HCT116 (cell line): ENCODE measurements around the gene KIFAP3. TPM values are rescaled to one million over a fixed set of nuclear protein-coding genes. Genes with fewer than 3 reads are reported as not detected.

Source experiments
- ATAC-seq: fragments of 200-7000 bp; cut with Tn5 transposase; 2 replicates; pipeline ENCODE4 v1.9.1; 2020; ENCODE audit warnings: mild to moderate bottlenecking, moderate library complexity
- BruUV-seq: library from RNA; stranded (reverse); fragments of 400-500 nt; replicated peaks from 2 replicates; lab custom pipeline; 2021; lab: Mats Ljungman, UMichigan
- CTCF ChIA-PET: fragments of 300-600 bp; sonication (Branson Sonifier 250); formaldehyde crosslinking; loops from one replicate; lab custom pipeline; 2021; ENCODE audit warnings: antibody characterized with exemption; lab: Charles Lee
- POLR2A ChIA-PET: fragments of 300-600, 350-600 bp; sonication (Branson Sonifier 250); formaldehyde crosslinking; loops from one replicate; lab custom pipeline; 2021; ENCODE audit warnings: antibody characterized with exemption; lab: Charles Lee
- RAD21 ChIA-PET, 2 experiments: fragments of 300-600 bp; sonication (Branson Sonifier 250); formaldehyde crosslinking; loops; one replicate each; lab custom pipeline; 2023; ENCODE audit warnings: low total read pairs in 2 of 2; ENCODE audit not compliant: uncharacterized antibody in 2 of 2, unreplicated experiment in 2 of 2, low non-redundant PET in 1 of 2; lab: Charles Lee
- DNase-seq: peaks from one replicate; pipeline ENCODE4 v3.0.0-alpha.2; 2010; ENCODE audit warnings: low read depth, low spot score
- H2AFZ ChIP-seq: fragments of 200-600 bp; shearing (Covaris generic), sonication (generic); 2 replicates; pipeline ENCODE4 v1.6.1; 2017; ENCODE audit warnings: low read depth, mixed run types, mixed read lengths, antibody characterized with exemption, low read length; ENCODE audit not compliant: poor library complexity, severe bottlenecking
- H3K27ac ChIP-seq: 2 replicates; pipeline ENCODE4 v1.5.1; 2012; ENCODE audit warnings: low read depth, low read length
- H3K27me3 ChIP-seq: fragments of 200-600 bp; sonication (generic); 2 replicates; pipeline ENCODE4 v1.6.1; 2016; ENCODE audit warnings: mixed run types, low read length, mixed read lengths; ENCODE audit not compliant: insufficient read depth
- H3K36me3 ChIP-seq, 2 experiments: fragments of 200-500 bp in 1 of 2; fragments of 200-600 bp in 1 of 2; sonication (Bioruptor generic) in 1 of 2; sonication (generic) in 1 of 2; 2 replicates each; pipeline versions ENCODE4 v1.5.1 to v1.6.1; 2014 to 2016; ENCODE audit warnings: low read length in 2 of 2, inconsistent platforms in 1 of 2, mixed read lengths in 1 of 2, mixed run types in 1 of 2; ENCODE audit not compliant: insufficient read depth in 2 of 2, control insufficient read depth in 1 of 2
- H3K4me1 ChIP-seq, 2 experiments: fragments of 200-600 bp in 1 of 2; sonication (generic) in 1 of 2; 2 replicates each; pipeline versions ENCODE4 v1.5.1 to v1.6.1; 2012 to 2017; ENCODE audit warnings: low read length in 2 of 2, inconsistent platforms in 1 of 2, mild to moderate bottlenecking in 1 of 2, mixed read lengths in 1 of 2, mixed run types in 1 of 2, moderate library complexity in 1 of 2; ENCODE audit not compliant: insufficient read depth in 2 of 2, control insufficient read depth in 1 of 2
- H3K4me2 ChIP-seq: fragments of 200-600 bp; sonication (generic); 2 replicates; pipeline ENCODE4 v1.6.1; 2017; ENCODE audit warnings: mixed run types, low read length, mixed read lengths
- H3K4me3 ChIP-seq, 2 experiments: fragments of 200-600 bp in 1 of 2; sonication (generic) in 1 of 2; replicated peaks in 1 of 2; 2 replicates each; pipeline ENCODE4 v1.5.1; 2011 to 2016; ENCODE audit warnings: low read length in 2 of 2, control low read depth in 1 of 2, low read depth in 1 of 2, mild to moderate bottlenecking in 1 of 2, mixed read lengths in 1 of 2, mixed run types in 1 of 2
- H3K79me2 ChIP-seq: fragments of 200-600 bp; sonication (generic); 2 replicates; pipeline ENCODE4 v1.6.1; 2017; ENCODE audit warnings: mild to moderate bottlenecking, mixed run types, low read length, moderate library complexity, mixed read lengths; ENCODE audit not compliant: insufficient read depth
- H3K9ac ChIP-seq: fragments of 200-600 bp; sonication (generic); 2 replicates; pipeline ENCODE4 v1.6.1; 2016; ENCODE audit warnings: low read length, mixed read lengths
- H3K9me2 ChIP-seq: fragments of 200-600 bp; sonication (generic), shearing (Covaris generic); 2 replicates; pipeline ENCODE4 v1.6.1; 2017; ENCODE audit warnings: mixed run types, mild to moderate bottlenecking, moderate library complexity; ENCODE audit not compliant: insufficient read depth
- H3K9me3 ChIP-seq, 2 experiments: fragments of 200-500 bp in 1 of 2; fragments of 200-600 bp in 1 of 2; sonication (Bioruptor generic) in 1 of 2; sonication (generic) in 1 of 2; 2 replicates each; pipeline ENCODE4 v1.6.1; 2014 to 2017; ENCODE audit warnings: low read length in 2 of 2, mixed read lengths in 2 of 2, inconsistent platforms in 1 of 2, low read depth in 1 of 2, mild to moderate bottlenecking in 1 of 2, mixed run types in 1 of 2, moderate library complexity in 1 of 2; ENCODE audit not compliant: control insufficient read depth in 1 of 2, insufficient read depth in 1 of 2
- H4K20me1 ChIP-seq: fragments of 200-600 bp; sonication (generic), shearing (Covaris generic); 2 replicates; pipeline ENCODE4 v1.6.1; 2017; ENCODE audit warnings: mixed run types, mild to moderate bottlenecking, moderate library complexity; ENCODE audit not compliant: insufficient read depth
- ATF3 ChIP-seq: IDR thresholded peaks from 2 replicates; pipeline ENCODE4 v1.6.1; 2012
- CEBPB ChIP-seq: IDR thresholded peaks from 2 replicates; pipeline ENCODE4 v1.6.1; 2012; ENCODE audit warnings: low read depth
- ELF1 ChIP-seq: IDR thresholded peaks from 2 replicates; pipeline ENCODE4 v1.6.1; 2012; ENCODE audit warnings: low read depth, borderline replicate concordance
- EZH2 ChIP-seq: fragments of 200-600 bp; sonication (generic); IDR thresholded peaks from 2 replicates; pipeline ENCODE4 v1.6.1; 2017; ENCODE audit warnings: antibody characterized with exemption, mixed run types
- EZH2phosphoT487 ChIP-seq: fragments of 200-600 bp; IDR thresholded peaks from 2 replicates; pipeline ENCODE4 v1.6.1; 2018; ENCODE audit warnings: antibody characterized with exemption, borderline replicate concordance
- FOSL1 ChIP-seq: IDR thresholded peaks from 2 replicates; pipeline ENCODE4 v1.6.1; 2012; ENCODE audit warnings: low read depth
- JUND ChIP-seq: IDR thresholded peaks from 2 replicates; pipeline ENCODE4 v1.6.1; 2012
- MAX ChIP-seq: IDR thresholded peaks from 2 replicates; pipeline ENCODE4 v1.6.1; 2012
- POLR2A ChIP-seq: IDR thresholded peaks from 2 replicates; pipeline ENCODE4 v1.7.0; 2011; ENCODE audit warnings: borderline replicate concordance; ENCODE audit not compliant: insufficient read depth, insufficient read length; ENCODE audit errors: extremely low read depth
- POLR2AphosphoS5 ChIP-seq: IDR thresholded peaks from 2 replicates; pipeline ENCODE4 v1.6.1; 2011; ENCODE audit warnings: mild to moderate bottlenecking, low read depth, low read length, moderate library complexity
- RAD21 ChIP-seq: IDR thresholded peaks from 2 replicates; pipeline ENCODE4 v1.6.1; 2012; ENCODE audit warnings: low read depth, mild to moderate bottlenecking
- REST ChIP-seq: IDR thresholded peaks from 2 replicates; pipeline ENCODE4 v1.6.1; 2012; ENCODE audit warnings: low read depth
- SIN3A ChIP-seq: IDR thresholded peaks from 2 replicates; pipeline ENCODE4 v1.6.1; 2012; ENCODE audit warnings: low read depth
- SP1 ChIP-seq: IDR thresholded peaks from 2 replicates; pipeline ENCODE4 v1.6.1; 2012; ENCODE audit warnings: low read depth
- YY1 ChIP-seq: IDR thresholded peaks from 2 replicates; pipeline ENCODE4 v1.6.1; 2011; ENCODE audit warnings: low read length, low read depth, moderate library complexity, mild to moderate bottlenecking; ENCODE audit not compliant: insufficient replicate concordance; ENCODE audit errors: extremely low read depth
- ZFX ChIP-seq: fragments of 450-650 bp; IDR thresholded peaks from 2 replicates; pipeline ENCODE4 v1.6.1; 2017
- intact Hi-C: fragments of 100-400 bp; cut with micrococcal nuclease; formaldehyde crosslinking; loops from 2 replicates; pipeline ENCODE4 v1.10.0; 2022
- total RNA-seq: library from RNA; stranded (reverse); gene quantifications from one replicate; pipeline ENCODE4 v1.2.1, GENCODE V29; 2021; ENCODE audit not compliant: unreplicated experiment

KIFAP3 gene
- total RNA-seq, 1 experiment from 2014 or later: 10.8 TPM

GRCh38 chr1:169999331-169999741, 75.2 kb downstream of the KIFAP3 start (continued):
- TF ChIP-seq FOSL1: peak; percentile 86

GRCh38 chr1:169995993-169996392, 78.5 kb downstream of the KIFAP3 start:
- TF ChIP-seq CEBPB: no peak
- no peak for TF ChIP-seq ZFX
- no peak for TF ChIP-seq EZH2

GRCh38 chr1:169989246-169989645, 85.2 kb downstream of the KIFAP3 start:
- no peaks in the 10 kb centered on the region for H3K36me3 ChIP-seq
- no peaks in the 10 kb centered on the region for H3K9me3 ChIP-seq
- no peak overlapping the region for H3K4me2 ChIP-seq
- H3K9me2 ChIP-seq: no peaks in the 10 kb centered on the region
- DNase-seq (no peak), ATAC-seq (no peak)
- H3K27ac ChIP-seq: no peak overlapping the region
- no peak overlapping the region for H3K9ac ChIP-seq
- CTCF ChIA-PET: no interaction called here
- no TSS peak for BruUV-seq
- no peaks in the 10 kb centered on the region for H3K79me2 ChIP-seq
- intact Hi-C loops: no loop called here
- no peak overlapping the region for H3K4me3 ChIP-seq
- H3K4me1 ChIP-seq: no peaks in the 10 kb centered on the region
- H3K27me3 ChIP-seq: no peaks in the 10 kb centered on the region
- H4K20me1 ChIP-seq: no peaks in the 10 kb centered on the region
- POLR2A ChIA-PET: no interaction called here
- RAD21 ChIA-PET: no interaction called here
- no peak overlapping the region for H2AFZ ChIP-seq
- TF ChIP-seq REST: no peak
- no peak for TF ChIP-seq POLR2A
- TF ChIP-seq POLR2AphosphoS5: no peak
- TF ChIP-seq ELF1: no peak
- no peak for TF ChIP-seq ATF3
- TF ChIP-seq JUND: no peak
- TF ChIP-seq RAD21: no peak
- no peak for TF ChIP-seq SP1
- no peak for TF ChIP-seq YY1
- TF ChIP-seq MAX: no peak
- TF ChIP-seq EZH2phosphoT487: no peak
- no peak for TF ChIP-seq SIN3A
- no peak for TF ChIP-seq EZH2

More at GRCh38 chr1:169995993-169996392, 78.5 kb downstream of the KIFAP3 start:
- ChIA-PET POLR2A (no interaction called here), RAD21 (no interaction called here), CTCF (no interaction called here)
- H3K27me3 ChIP-seq: no peaks in the 10 kb centered on the region
- no peak overlapping the region for H3K4me2 ChIP-seq
- no peak overlapping the region for H2AFZ ChIP-seq
- H3K36me3 ChIP-seq: no peaks in the 10 kb centered on the region
- no TSS peak for BruUV-seq
- peaks cover 18 to 21% of the 10 kb centered on the region in 2 experiments for H3K4me1 ChIP-seq
- no peaks in the 10 kb centered on the region for H3K9me3 ChIP-seq
- H4K20me1 ChIP-seq: no peaks in the 10 kb centered on the region; the same call in 1 of the 2 replicates
- H3K79me2 ChIP-seq: no peaks in the 10 kb centered on the region
- no peaks in the 10 kb centered on the region for H3K9me2 ChIP-seq
- no peak for ATAC-seq
- no peak overlapping the region for H3K9ac ChIP-seq
- H3K4me3 ChIP-seq: no peak overlapping the region
- no peak for DNase-seq
- no peak overlapping the region for H3K27ac ChIP-seq
- intact Hi-C loops: no loop called here
